ENCODE data around the gene TCF12.
"Not testable (repeated sequence)": the region's sequence is repeated elsewhere in the genome, so short reads cannot be mapped to it uniquely, and the experiment has no call there.

TCF12 gene

DNA sequence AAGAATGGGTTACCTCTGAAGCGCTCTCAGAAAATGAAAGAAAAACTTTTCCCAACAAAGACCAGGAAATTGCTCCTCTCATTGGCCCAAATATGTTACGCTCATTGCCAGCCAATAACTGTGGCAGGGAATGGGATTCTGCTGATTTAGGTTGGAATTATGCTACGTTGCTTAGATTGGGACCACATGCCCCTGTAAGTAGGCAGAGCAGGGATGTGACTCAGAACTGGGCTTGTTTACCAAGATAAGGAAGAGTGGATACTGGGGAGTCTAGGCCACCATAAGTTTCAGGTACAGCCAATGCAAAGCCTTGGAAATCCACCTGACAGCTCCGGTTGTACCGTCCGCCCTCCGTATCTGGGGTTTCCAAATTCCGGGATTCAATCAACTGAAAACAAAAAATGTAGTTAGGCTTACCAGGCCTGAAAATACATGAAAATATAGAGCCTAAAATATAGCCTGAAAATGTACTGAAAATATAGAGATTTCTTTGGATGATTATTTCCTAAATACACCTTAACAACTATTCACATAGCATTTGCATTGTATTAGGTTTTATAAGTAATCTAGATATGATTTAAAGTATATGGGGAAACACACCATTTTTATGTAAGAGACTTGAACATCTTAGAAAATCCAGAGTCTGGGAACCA, 1.5 kb upstream of the TCF12 start:
- DNase-seq (ENCODE audit: low spot score), result no peak

- peak; percentile 9 for DNase-seq (ENCODE audit: low spot score)
Observed at GRCh38 chr15:56917652-56918045, 795 bp upstream of the TCF12 start.

DNA sequence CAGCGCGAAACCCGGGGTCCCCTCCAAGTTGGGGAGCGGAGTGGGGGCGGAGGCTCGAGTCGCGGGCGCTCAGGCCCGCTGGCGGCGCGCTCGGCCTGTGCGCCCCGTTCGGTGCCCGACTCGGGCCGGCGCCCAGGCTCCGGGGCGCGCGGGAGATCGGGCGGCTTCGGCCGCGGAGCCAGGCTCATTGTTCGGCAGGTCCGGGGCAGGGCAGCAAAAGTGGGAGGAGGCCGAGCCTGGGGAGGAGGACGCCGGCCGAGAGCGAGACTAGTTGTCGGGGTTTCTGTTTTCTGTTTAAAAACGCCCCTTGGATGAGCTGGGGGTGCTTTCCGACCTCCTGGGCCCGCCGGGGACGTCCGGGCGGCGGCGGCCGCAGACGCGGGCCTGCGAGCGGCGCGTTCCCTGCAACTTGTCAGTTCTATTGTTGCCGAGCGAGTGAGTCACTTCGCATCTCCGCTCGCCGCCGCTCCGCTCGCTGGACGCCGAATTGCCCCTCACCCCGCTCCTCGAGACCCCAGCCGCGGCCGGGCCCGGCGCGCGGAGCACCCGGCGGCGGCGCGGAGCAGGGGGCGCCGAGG, 676 bp downstream of the TCF12 start:
- DNase-seq (ENCODE audit: low spot score), result peak; percentile 22

DNA sequence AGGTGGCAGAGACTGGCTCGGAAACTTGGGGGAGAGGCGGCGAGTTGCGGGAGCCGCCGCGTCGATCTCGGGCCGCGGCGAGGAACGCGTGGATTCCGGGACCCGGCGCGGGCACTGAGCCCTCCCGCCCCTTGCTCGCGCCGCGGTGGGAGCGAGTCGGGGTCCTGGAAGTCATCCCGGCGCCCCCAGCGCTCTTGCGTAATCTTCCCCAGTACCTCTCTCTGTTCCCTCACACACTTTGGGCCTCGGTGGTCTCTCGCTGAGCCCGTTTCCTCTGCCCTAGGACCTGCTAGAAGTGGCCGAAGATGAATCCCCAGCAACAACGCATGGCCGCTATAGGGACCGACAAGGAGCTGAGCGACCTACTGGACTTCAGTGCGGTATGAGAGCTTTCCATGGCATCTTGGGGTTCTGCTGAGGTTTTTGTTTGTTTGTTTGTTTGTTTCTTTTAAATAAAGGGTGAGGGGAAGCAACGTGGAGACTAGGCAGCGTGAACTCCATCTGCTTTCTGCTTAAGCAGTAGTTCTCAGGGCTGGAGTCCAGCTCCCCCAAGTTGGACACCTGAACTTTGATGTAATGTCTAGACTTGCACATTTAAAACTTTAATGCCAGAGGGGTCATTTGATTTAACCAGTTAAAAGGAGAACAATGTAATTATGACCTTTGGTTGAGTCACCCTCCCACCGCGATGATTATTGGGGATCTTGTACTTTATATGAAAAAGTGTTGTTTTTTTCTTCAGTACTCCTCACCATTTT, 1.3 kb downstream of the TCF12 start:
- peak; percentile 31 for DNase-seq (ENCODE audit: low spot score)

- DNase-seq (ENCODE audit: low spot score), result no peak
Observed at GRCh38 chr15:56920367-56920627, 1.9 kb downstream of the TCF12 start.

GRCh38 chr15:56923174-56923591, 4.7 kb downstream of the TCF12 start:
- DNase-seq (ENCODE audit: low spot score), result peak; percentile 10

DNA sequence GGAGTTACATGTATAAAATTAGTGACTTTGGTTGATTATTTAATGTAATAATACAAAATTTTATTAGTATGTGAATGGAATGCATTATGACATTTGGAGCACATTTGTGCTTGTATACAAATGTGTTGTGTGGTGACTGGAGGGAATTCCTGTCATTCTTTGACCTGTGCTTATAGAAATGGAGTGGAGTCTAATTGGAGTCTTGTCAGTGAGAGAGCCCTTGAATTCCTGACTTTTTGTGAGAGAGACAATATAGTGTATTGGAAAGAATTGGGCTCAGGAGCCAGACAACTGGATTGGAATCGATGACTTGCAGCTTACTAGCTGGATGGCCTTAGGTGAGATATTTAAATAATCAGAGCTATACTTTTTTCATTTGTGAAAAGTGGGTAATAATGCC, 9.4 kb downstream of the TCF12 start:
- DNase-seq (ENCODE audit: low spot score), result no peak

- no peak for DNase-seq (ENCODE audit: low spot score)
Observed at GRCh38 chr15:56929399-56929798, 11.0 kb downstream of the TCF12 start.

DNA sequence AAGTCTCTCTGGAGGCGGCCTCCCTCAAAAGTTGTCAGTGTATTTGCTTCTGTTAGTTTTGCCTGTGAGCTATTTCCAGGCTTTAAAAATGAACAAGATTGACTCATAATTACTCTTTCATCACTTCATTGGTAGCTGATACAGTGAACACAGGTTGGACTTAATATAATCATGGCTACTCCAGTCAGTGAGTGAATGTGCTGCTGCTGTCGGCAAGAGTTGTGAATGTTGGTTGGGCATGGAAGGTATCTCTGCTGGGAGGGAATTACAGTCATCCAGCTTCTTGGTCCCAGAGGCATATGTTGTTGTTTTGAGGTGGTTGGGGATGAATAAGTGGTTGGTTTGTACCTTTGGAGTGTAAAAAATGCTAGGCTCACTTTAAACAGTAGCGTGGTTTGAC, 11.5 kb downstream of the TCF12 start:
- no peak for DNase-seq (ENCODE audit: low spot score)

GRCh38 chr15:56930669-56931313, 12.3 kb downstream of the TCF12 start:
- DNase-seq (ENCODE audit: low spot score), result no peak

- DNase-seq (ENCODE audit: low spot score), result no peak
Observed at GRCh38 chr15:56931639-56932508, 13.4 kb downstream of the TCF12 start.

- not testable (repeated sequence) for DNase-seq (ENCODE audit: low spot score)
Observed at GRCh38 chr15:56932509-56932868, 14.0 kb downstream of the TCF12 start.

DNA sequence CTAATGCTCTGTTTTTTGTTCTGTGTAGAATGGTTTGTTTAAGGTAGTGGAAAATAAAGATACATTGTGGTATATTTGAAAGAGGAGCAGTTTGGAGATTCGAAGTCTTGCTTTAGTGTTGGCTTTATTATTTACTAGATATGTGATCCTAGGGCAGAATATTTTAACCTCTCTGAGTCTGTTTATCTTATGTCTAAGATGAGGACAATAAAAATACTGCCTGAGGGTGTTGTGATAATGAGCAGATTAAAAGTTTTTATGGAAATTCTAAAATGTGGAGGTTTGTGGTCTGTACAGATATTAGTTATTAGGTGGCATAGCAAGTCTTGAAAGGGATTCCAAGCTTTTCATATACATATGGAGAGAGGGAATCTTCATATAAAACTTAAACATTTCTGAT, 15.0 kb downstream of the TCF12 start:
- no peak for DNase-seq (ENCODE audit: low spot score)

DNA sequence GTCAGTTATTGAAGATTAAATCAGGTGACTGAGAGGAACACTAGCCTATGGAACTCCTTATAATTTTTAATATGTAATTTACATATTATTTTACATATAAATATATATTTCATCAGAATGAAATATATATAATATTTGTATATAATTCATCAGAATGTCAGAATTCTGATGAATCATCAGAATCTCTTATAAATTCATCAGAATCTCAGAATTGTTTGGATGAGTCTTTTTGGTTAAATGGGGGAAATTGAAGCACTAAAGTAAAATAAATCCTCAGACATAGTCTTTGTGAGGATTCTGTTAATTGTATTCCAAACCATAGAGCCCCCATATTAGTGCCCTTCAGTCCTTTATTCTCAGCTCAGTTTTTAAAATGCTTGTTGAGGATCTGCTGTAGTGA, 15.4 kb downstream of the TCF12 start:
- DNase-seq (ENCODE audit: low spot score), result no peak

DNA sequence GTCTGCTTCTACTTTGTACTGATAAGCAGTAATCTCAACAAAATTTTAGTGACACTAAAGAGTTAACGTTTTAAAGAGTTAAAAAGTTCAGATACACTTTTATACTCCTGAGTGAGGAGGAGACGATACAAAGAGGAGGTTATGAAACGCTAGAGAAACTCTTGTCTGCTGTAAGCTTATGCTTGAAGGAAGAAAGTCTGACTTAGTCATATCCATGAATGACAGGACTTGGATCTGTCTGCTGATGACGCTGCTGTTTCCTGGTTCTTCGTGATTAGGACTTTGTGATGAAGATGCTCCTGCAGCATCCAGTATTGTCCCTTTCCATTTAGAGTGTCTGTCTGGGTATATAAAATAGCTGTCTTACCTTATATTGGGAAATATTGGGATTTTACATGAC, 15.8 kb downstream of the TCF12 start:
- DNase-seq (ENCODE audit: low spot score), result no peak

DNA sequence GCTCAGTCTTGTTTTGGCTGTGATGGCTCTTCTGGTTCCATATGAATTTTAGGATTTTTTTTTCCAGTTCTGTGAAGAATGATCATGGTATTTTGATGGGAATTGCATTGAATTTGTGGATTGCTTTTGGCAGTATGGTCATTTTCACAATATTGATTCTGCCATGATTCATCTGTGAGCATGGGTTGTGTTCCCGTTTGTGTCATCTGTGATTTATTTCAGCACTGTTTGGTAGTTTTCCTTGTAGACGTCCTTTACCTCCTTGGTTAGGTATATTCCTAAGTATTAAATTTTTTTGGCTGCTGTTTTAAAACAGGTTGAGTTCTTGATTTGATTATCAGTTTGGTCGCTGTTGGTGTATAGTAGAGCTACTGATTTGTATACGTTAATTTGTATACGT, 18.5 kb downstream of the TCF12 start:
- DNase-seq (ENCODE audit: low spot score), result no peak

DNA sequence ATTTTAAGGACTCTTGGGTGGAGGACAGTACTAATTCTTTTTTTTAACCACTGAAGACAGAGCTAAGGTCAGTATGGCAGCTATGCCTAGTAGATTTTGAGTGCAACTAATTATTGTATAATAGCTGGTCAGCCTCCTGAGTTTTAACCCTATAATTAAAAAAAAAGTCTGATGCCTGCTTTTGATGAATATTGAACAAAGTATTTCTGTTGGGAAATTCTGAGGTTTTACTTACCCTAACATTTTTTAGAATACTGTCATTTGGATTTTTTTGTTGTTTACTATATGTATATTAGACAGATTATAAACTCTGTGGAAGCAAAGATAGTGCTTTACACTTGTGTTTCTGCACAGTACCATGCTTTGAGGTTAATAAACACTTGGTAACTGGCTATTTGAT, 20.8 kb downstream of the TCF12 start:
- no peak for DNase-seq (ENCODE audit: low spot score)

DNA sequence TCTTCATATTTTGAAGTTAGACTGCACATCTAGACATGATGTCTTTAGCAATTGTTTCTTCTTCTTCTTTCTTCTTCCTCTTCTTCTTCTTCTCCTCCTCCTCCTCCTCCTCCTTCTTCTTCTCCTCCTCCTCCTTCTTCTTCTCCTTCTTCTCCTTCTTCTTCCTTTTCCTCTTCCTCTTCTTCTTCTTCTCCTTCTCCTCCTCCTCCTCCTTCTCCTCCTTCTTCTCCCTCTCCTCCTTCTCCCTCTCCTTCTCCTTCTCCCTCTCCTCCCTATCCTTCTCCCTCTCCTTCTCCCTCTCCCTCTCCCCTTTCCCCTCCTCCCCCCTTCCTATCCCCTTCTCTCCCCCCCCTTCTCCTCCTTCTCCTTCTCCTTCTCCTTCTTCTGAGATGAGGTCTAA, 21.9 kb downstream of the TCF12 start:
- DNase-seq (ENCODE audit: low spot score), result no peak

DNA sequence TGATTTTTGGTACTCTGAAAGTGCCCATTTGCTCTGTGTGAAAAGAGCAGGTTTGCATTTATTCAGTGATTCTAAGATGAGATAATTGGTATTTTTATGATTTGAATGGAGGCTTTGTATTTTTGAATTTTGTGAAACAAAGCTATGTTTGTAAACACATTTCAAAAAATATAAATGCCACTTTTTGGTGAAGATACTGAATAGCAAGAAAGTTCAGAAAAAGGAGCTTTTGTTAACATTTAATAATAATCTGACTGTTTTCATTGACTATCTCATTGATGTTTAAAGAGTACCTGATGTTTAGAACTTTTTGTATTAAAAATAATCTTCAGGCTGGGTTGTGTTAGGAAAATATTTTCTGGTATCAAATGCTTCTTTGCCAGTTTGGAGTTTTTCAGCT, 23.7 kb downstream of the TCF12 start:
- DNase-seq (ENCODE audit: low spot score), result no peak

DNA sequence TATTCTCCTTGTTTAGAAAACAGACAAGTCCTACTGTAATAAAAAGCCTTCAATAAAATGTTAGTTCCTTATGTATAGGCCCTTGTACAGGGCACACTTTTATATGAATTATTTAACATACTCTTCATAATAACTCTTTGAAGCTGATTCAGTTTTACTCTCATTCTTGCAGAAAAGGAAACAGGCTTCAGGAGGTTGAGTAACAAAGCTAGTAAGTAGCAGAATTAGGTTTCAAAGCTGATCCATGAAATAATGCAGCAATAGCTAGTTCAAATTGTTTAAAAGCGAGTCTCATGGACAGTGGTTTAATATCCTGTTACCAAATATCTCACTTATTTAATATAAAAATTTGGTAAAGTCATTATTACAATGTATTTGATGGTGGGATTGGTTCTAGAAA, 25.0 kb downstream of the TCF12 start:
- DNase-seq (ENCODE audit: low spot score), result no peak

DNA sequence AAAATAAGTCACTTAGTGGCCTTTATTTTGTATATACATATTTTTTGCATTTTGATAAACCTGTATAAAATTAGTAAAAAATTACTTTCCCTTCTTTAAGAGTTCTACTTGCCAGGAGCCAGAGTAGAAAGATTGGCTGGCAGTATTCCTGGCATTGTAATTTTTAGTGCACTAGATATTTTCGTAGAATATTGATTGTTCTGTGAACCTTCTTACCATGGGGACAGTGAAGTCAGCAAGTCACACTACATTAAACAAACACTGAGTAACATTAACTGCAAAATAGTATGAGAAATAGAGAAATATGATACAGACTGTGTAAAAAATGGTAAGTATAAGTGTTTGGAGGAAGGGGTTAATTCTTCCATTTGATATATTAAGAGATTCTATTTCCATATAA, 26.0 kb downstream of the TCF12 start:
- no peak for DNase-seq (ENCODE audit: low spot score)

GRCh38 chr15:56946150-56946549, 27.7 kb downstream of the TCF12 start:
- no peak for DNase-seq (ENCODE audit: low spot score)
